ENCODE data around the gene TRAPPC6A.
"Not testable (repeated sequence)": the region's sequence is repeated elsewhere in the genome, so short reads cannot be mapped to it uniquely, and the experiment has no call there.

TRAPPC6A gene

DNA sequence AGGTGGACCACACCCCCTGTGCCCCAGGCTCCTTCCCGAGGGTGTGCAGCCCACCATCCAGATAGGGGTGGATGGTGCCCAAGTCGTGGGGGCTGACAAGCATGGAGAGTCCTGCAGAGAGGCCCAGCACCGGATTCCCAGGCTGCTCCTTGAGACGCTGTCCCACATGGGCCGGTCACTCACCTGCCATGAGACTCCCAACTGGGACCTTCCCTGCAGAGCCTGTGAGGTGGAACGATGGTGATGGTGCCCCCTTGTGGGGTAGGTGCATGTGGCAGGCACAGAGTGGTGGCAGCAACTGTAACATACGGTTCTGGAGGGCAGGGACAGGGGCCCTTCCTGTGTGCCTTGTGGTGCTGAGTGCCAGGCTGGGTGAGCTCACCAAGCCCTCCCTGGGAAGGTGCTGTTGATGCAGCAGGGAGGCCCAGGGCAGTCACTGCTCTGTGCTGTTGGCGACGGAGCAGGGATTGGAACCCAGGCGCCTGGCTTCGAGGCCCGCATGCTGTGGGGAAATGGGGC, 52.0 kb downstream of the TRAPPC6A start:
- no peak for FAIRE-seq

DNA sequence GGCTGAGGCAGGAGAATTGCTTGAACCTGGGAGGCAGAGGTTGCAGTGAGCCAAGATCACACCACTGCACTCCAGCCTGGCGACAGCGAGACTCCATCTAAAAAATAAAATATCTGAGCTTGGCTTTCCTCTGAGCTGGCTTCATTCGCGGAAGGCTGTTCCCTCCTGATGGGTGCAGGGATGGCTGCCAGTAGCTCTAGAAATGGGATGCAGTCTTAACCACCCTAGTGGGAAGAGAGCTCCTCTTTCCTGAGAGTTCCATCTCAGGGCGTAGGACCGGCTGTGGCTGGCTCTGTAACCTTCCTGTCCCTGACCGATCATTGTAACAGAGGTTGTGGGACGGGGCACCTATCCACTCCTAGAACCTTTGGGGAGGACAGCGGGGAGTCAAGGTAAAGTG, 52.7 kb downstream of the TRAPPC6A start:
- FAIRE-seq = no peak

- no peak for FAIRE-seq
Measured at GRCh38 chr19:45124021-45124420, 54.0 kb downstream of the TRAPPC6A start.

DNA sequence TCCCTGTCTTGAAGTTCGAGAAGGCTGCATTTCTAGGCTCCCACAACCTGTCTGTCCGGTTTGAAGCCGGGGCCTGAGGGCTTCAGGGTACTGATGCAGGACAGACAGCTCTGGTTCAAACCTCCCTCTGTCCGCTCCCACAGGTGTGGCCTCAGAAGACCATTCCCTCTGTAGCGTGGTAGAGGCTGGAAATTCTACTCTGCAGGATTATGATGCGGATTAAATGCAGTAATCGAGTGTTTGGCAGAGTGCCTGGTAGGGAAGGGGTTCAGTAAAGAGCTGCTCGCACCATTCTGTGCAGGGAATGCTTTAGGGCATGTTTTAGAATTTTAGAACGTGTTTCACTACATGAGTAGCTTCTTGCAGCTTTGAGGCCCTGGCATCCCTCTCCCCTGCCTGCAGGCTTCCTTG, 54.6 kb downstream of the TRAPPC6A start:
- FAIRE-seq = no peak

DNA sequence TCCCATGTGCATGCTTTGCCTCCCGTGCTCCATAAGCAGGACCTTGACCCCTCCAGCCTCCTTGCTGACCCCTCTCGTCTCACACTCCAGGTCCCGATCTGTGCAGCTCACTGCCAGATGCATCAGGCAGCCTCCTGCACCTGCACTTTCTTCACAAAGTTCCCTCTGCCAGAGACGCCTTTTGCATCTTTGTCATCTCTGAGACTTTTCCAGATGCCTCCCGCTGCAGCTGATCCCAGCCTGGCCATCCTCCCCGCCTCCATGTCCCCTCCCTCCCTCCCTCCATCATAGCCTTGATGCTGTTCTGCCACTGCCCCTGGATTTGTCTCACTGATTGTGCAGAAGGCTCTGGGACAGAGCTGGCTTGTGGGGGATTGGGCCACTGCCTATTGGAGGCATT, 55.2 kb downstream of the TRAPPC6A start:
- FAIRE-seq = no peak

DNA sequence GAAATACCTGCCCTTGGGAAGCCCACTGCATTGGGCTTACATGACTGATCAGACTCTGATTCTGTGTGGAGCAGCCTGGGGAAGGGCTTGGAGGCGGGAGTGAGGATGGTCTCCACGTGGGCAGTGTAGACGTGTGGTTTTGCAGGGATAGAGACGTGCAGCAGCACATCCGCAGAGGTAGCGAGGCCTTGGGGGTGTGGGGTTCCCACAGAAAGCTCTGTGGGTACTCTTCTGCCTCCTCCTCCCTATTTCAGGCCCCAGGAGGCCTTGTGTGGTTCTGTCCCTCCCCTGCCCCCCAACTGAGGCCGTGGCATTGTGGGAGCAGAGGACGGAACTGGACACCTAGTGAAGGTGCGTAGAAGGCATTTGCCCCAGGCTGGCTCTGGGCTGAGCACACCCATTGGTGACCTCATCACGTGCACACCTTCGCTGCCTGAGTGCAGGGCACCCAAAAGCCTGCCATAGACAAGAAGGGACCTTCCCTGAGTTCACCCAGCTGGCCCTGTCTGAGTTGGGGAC, 56.2 kb downstream of the TRAPPC6A start:
- FAIRE-seq = no peak

GRCh38 chr19:45119582-45119981, 58.5 kb downstream of the TRAPPC6A start:
- FAIRE-seq = no peak

- FAIRE-seq = not testable (repeated sequence)
Measured at GRCh38 chr19:45118591-45119355, 59.3 kb downstream of the TRAPPC6A start.

- no peak for FAIRE-seq
Measured at GRCh38 chr19:45118106-45118505, 59.9 kb downstream of the TRAPPC6A start.

- no peak for FAIRE-seq
Measured at GRCh38 chr19:45117671-45118070, 60.4 kb downstream of the TRAPPC6A start.

GRCh38 chr19:45117167-45117594, 60.9 kb downstream of the TRAPPC6A start:
- FAIRE-seq = no peak

DNA sequence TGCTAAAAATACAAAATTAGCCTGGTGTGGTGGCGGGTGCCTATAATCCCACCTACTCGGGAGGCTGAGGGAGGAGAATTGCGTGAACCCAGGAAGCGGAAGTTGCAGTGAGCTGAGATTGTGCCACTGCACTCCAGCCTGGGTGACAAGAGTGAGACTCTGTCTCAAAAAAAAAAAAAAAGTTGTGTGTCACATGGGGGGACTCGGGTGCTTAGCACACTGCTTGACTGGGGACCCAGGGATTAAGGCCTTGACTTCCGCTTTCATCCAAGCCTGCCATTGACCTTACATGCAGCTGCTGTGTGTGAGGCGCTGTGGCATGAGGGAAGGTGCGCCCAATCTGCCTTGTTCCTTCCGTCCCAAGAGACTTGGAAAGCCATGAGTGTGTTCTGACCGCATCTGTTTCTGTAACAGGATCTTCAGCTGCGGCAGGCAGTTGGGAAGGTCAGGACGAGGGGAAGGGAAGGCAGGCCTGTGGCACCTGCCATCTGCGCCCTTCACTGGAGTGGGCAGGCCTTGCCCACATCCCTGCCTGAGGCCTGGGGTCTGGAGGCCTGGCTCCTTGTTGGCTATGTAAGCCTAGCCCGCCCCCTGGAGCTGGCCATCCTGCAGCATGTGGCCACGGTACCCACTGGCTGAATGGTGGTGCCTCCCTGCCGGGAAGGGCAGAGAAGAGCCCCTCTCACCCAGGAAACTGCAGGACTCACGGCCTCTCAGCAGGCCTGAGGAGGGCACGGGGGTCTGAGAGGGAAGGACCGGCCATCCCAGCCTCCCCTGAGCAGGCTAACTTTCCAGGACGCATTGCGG, 62.0 kb downstream of the TRAPPC6A start:
- no peak for FAIRE-seq

DNA sequence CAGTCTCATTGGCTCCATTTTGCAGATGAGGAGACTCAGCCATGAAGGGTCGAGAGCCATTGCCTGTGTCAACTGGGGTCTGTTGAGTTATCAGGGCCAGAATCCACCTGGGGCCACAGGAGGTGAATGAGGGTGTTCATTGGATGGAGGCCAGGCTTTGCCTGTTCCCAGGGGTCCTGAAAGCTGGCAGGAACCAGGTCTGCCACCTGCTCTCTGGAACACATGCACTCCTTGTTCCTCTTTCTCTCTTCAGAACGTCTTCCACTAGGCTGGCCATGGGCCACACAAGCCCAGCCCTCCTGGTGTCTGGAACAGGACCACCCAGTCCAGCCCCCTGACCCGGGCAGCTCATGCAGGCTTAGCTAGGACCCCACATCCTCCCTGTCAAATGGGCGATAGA, 63.9 kb downstream of the TRAPPC6A start:
- FAIRE-seq = no peak

GRCh38 chr19:45113628-45114027, 64.4 kb downstream of the TRAPPC6A start:
- no peak for FAIRE-seq
